Panc1 (cell line): ENCODE data around the gene CEP192. TPM values are rescaled to one million over a fixed set of nuclear protein-coding genes. Genes with fewer than 3 reads are reported as not detected.

ENCODE experiments used
- ATAC-seq: fragments of 200-7000 bp; cut with Tn5 transposase; 2 replicates; pipeline ENCODE4 v1.9.1; 2020; ENCODE audit warnings: mild to moderate bottlenecking, moderate library complexity
- BruUV-seq: library from RNA; stranded (reverse); fragments of 400-500 nt; replicated peaks from 2 replicates; lab custom pipeline; 2021; lab: Mats Ljungman, UMichigan
- CTCF ChIA-PET: fragments of 300-600 bp; sonication (Branson Sonifier 250); formaldehyde crosslinking; loops from one replicate; lab custom pipeline; 2022; ENCODE audit warnings: antibody characterized with exemption; lab: Charles Lee
- POLR2A ChIA-PET: fragments of 300-600 bp; sonication (Branson Sonifier 250); formaldehyde crosslinking; loops from one replicate; lab custom pipeline; 2022; ENCODE audit warnings: antibody characterized with exemption; lab: Charles Lee
- DNase-seq: peaks from one replicate; pipeline ENCODE4 v3.0.0-alpha.2; 2010; ENCODE audit warnings: low read depth, low spot score
- H3K27ac ChIP-seq: 2 replicates; pipeline ENCODE4 v1.5.1; 2011; ENCODE audit warnings: mild to moderate bottlenecking, low read length, inconsistent platforms
- H3K27me3 ChIP-seq: fragments of 200-500 bp; sonication (Bioruptor generic); 2 replicates; pipeline ENCODE4 v1.6.0; 2014; ENCODE audit warnings: low read length, inconsistent platforms; ENCODE audit not compliant: control insufficient read depth, insufficient read depth
- H3K36me3 ChIP-seq: fragments of 200-500 bp; sonication (Bioruptor generic); 2 replicates; pipeline ENCODE4 v1.5.1; 2014; ENCODE audit warnings: inconsistent platforms, mild to moderate bottlenecking, low read length, moderate library complexity; ENCODE audit not compliant: control insufficient read depth, insufficient read depth
- H3K4me1 ChIP-seq: 2 replicates; pipeline ENCODE4 v1.5.1; 2011; ENCODE audit warnings: inconsistent platforms, mild to moderate bottlenecking, low read length, moderate library complexity; ENCODE audit not compliant: control insufficient read depth, insufficient read depth
- H3K4me3 ChIP-seq, 2 experiments: 2 replicates each; pipeline ENCODE4 v1.5.1; 2011 to 2012; ENCODE audit warnings: low read depth in 2 of 2, low read length in 2 of 2, mild to moderate bottlenecking in 2 of 2, inconsistent platforms in 1 of 2, moderate library complexity in 1 of 2
- H3K9me3 ChIP-seq: fragments of 200-500 bp; sonication (Bioruptor generic); 2 replicates; pipeline ENCODE4 v1.5.1; 2014; ENCODE audit warnings: low read depth, mild to moderate bottlenecking, inconsistent platforms, low read length, moderate library complexity; ENCODE audit not compliant: control insufficient read depth, insufficient read depth
- POLR2AphosphoS5 ChIP-seq: IDR thresholded peaks from 2 replicates; pipeline ENCODE4 v1.6.1; 2012; ENCODE audit warnings: mild to moderate bottlenecking, low read depth, low read length, moderate library complexity
- REST ChIP-seq, 2 experiments: IDR thresholded peaks; 2 replicates each; pipeline ENCODE4 v1.6.1; 2011 to 2012; ENCODE audit warnings: low read depth in 2 of 2, control low read depth in 1 of 2, low read length in 1 of 2, mild to moderate bottlenecking in 1 of 2, moderate library complexity in 1 of 2; ENCODE audit not compliant: insufficient read depth in 1 of 2
- SIN3A ChIP-seq: IDR thresholded peaks from 2 replicates; pipeline ENCODE4 v1.6.1; 2012; ENCODE audit warnings: low read depth, mild to moderate bottlenecking, low read length, moderate library complexity, borderline replicate concordance; ENCODE audit not compliant: insufficient read depth
- TCF7L2 ChIP-seq: IDR thresholded peaks from 2 replicates; pipeline ENCODE4 v1.6.1; 2011; ENCODE audit warnings: mild to moderate bottlenecking, low read depth, low read length, inconsistent platforms
- in situ Hi-C: cut with HindIII; loops from 2 replicates; pipeline ENCODE4 v1.10.0; 2016; ENCODE audit warnings: low sequenced_read_pairs, low pct_unique_long_range_greater_than_20kb
- intact Hi-C: fragments of 100-400 bp; cut with micrococcal nuclease; formaldehyde crosslinking; loops from one replicate; pipeline ENCODE4 v1.10.0; 2022; ENCODE audit not compliant: unreplicated experiment
- total RNA-seq: library from RNA; stranded (reverse); gene quantifications from one replicate; pipeline ENCODE4 v1.2.1, GENCODE V29; 2021; ENCODE audit not compliant: unreplicated experiment
- TF ChIP-seq, protein P1 (sequence below): fragments of 450-650 bp; IDR thresholded peaks from 2 replicates; pipeline ENCODE4 v1.5.1; 2017; ENCODE audit warnings: mild to moderate bottlenecking

CEP192 gene
- total RNA-seq, 1 experiment from 2014 or later, result 27.2 TPM

DNA sequence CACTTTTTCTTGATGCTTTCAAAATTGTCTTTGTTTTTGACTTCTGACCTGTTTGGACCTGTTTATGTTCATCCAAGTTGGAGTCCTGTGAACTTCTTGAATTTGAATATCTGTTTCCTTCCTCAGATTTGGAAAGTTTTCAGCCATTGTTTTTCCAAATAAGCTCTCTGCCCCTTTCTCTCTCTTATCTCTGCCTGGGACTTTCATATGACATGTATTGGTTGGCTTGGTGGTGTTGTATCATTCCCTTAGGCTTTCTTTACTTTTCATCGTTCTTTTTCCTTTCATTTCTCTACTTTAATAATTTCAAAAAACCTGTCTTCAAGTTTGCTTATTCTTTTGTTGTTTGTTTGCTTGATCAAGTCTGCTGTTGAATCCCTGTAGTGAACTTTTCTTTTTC lies 167.3 kb downstream of the CEP192 start:
- in situ Hi-C loops (no loop called here), intact Hi-C loops (loop anchor here (5.0 to 10.0 kb wide), 2 partner anchors 56 to 166 kb away; partner anchors contain the start of genes CEP192 and LDLRAD4)
- ChIA-PET CTCF (interaction anchor here (0.6 kb wide), 1 partner anchor 471 kb away, joined by 7 read pairs; no protein-coding TSS in a partner anchor), POLR2A (no interaction called here)
- Histone ChIP-seq H3K4me1 (no peaks in the 10 kb centered on the region), H3K4me3 (no peak overlapping the region), H3K36me3 (no peaks in the 10 kb centered on the region), H3K27me3 (no peaks in the 10 kb centered on the region), H3K9me3 (peaks cover 16% of the 10 kb centered on the region; the same call in 1 of the 2 replicates), H3K27ac (no peak overlapping the region)
- DNase-seq, result no peak
- no peak for TF ChIP-seq POLR2AphosphoS5
- no peak for TF ChIP-seq SIN3A
- no peak for TF ChIP-seq REST (IDR thresholded peaks at IDR 0.05; ENCODE audit: insufficient read depth in 1 of 2, low read depth in 2 of 2, low read length in 1 of 2)
- TF ChIP-seq, protein P1, sequence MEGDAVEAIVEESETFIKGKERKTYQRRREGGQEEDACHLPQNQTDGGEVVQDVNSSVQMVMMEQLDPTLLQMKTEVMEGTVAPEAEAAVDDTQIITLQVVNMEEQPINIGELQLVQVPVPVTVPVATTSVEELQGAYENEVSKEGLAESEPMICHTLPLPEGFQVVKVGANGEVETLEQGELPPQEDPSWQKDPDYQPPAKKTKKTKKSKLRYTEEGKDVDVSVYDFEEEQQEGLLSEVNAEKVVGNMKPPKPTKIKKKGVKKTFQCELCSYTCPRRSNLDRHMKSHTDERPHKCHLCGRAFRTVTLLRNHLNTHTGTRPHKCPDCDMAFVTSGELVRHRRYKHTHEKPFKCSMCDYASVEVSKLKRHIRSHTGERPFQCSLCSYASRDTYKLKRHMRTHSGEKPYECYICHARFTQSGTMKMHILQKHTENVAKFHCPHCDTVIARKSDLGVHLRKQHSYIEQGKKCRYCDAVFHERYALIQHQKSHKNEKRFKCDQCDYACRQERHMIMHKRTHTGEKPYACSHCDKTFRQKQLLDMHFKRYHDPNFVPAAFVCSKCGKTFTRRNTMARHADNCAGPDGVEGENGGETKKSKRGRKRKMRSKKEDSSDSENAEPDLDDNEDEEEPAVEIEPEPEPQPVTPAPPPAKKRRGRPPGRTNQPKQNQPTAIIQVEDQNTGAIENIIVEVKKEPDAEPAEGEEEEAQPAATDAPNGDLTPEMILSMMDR, result no peak
- no peak for TF ChIP-seq TCF7L2
- no TSS peak for BruUV-seq
- no peak for ATAC-seq

- TF ChIP-seq, protein P1, result peak; percentile 86
- TF ChIP-seq REST (IDR thresholded peaks at IDR 0.05; ENCODE audit: insufficient read depth in 1 of 2, low read depth in 2 of 2, low read length in 1 of 2), result no peak
- Histone ChIP-seq H3K4me3 (no peak overlapping the region), H3K27me3 (no peaks in the 10 kb centered on the region), H3K9me3 (peaks cover 16% of the 10 kb centered on the region; the same call in 1 of the 2 replicates), H3K27ac (no peak overlapping the region), H3K4me1 (no peaks in the 10 kb centered on the region), H3K36me3 (no peaks in the 10 kb centered on the region)
- in situ Hi-C loops, result no loop called here
- BruUV-seq, result no TSS peak
- ATAC-seq (peak; percentile 63; the same call in 1 of the 2 replicates), DNase-seq (peak; percentile 43)
- intact Hi-C loops, result loop anchor here (5.0 to 10.0 kb wide), 2 partner anchors 55 to 167 kb away; partner anchors contain the start of genes CEP192 and LDLRAD4
- ChIA-PET POLR2A (no interaction called here), CTCF (interaction anchor here (0.6 to 1.0 kb wide), 5 partner anchors 14 to 416 kb away, joined by 3 to 8 read pairs (median 4); no protein-coding TSS in a partner anchor)
Observed at GRCh38 chr18:13159579-13159978, 168.4 kb downstream of the CEP192 start.
